Nephron (organoid): ENCODE data around the gene CRPPA.
A peak's percentile ranks its signal among the peaks of the same experiment; 100 is the strongest.

Source experiments
- H3K27ac Mint-ChIP-seq, 3 experiments: 2 replicates each; pipeline ENCODE4 v1.8.0; 2020; ENCODE audit warnings: mixed read lengths in 3 of 3, mild to moderate bottlenecking in 2 of 3, moderate library complexity in 1 of 3
- H3K27me3 Mint-ChIP-seq: 2 replicates; pipeline ENCODE4 v1.8.0; 2021; ENCODE audit warnings: low read depth, mild to moderate bottlenecking, moderate library complexity, mixed read lengths
- H3K36me3 Mint-ChIP-seq: 2 replicates; pipeline ENCODE4 v1.8.0; 2020; ENCODE audit warnings: low read depth, mixed read lengths
- H3K4me1 Mint-ChIP-seq: 2 replicates; pipeline ENCODE4 v1.8.0; 2020; ENCODE audit warnings: mixed read lengths
- H3K4me3 Mint-ChIP-seq, 3 experiments: 2 replicates each; pipeline ENCODE4 v1.8.0; 2020; ENCODE audit warnings: mild to moderate bottlenecking in 3 of 3, mixed read lengths in 3 of 3, moderate library complexity in 2 of 3
- H3K9me3 Mint-ChIP-seq: 2 replicates; pipeline ENCODE4 v1.8.0; 2020; ENCODE audit warnings: mixed read lengths
- TF ChIP-seq, protein P1 (sequence below), 3 experiments: fragments of 200-600 bp; sonication (generic); IDR thresholded peaks; one replicate each; pipeline ENCODE4 v1.5.0; 2021; ENCODE audit warnings: antibody characterized with exemption in 3 of 3; ENCODE audit not compliant: unreplicated experiment in 3 of 3

Gene CRPPA

DNA sequence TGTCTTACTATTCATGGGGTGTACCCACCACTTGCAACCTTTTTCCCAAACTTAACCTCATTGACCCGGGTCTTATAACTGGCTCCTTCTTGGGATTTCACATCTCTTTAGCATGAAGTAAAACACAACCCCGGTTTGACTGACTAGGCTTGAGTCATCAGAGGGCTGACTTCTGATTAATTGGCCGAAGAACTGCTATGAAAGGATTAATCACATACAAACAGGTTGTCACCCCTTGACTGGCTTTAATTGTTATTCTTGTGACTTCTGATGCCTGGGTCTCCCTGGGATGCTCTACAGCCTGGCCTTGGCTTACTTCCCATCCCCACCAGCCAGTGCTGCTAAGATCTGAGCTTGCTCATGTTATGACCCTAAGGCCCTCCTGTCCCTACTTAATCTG lies 8.8 kb upstream of the CRPPA start:
- H3K27me3 Mint-ChIP-seq: peaks cover 4% of the 10 kb centered on the region
- H3K36me3 Mint-ChIP-seq: no peaks in the 10 kb centered on the region
- TF ChIP-seq, protein P1, sequence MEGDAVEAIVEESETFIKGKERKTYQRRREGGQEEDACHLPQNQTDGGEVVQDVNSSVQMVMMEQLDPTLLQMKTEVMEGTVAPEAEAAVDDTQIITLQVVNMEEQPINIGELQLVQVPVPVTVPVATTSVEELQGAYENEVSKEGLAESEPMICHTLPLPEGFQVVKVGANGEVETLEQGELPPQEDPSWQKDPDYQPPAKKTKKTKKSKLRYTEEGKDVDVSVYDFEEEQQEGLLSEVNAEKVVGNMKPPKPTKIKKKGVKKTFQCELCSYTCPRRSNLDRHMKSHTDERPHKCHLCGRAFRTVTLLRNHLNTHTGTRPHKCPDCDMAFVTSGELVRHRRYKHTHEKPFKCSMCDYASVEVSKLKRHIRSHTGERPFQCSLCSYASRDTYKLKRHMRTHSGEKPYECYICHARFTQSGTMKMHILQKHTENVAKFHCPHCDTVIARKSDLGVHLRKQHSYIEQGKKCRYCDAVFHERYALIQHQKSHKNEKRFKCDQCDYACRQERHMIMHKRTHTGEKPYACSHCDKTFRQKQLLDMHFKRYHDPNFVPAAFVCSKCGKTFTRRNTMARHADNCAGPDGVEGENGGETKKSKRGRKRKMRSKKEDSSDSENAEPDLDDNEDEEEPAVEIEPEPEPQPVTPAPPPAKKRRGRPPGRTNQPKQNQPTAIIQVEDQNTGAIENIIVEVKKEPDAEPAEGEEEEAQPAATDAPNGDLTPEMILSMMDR (IDR thresholded peaks at IDR 0.05; ENCODE audit: unreplicated experiment in 3 of 3): no peak
- H3K4me3 Mint-ChIP-seq: no peak overlapping the region
- no peak overlapping the region for H3K27ac Mint-ChIP-seq
- H3K9me3 Mint-ChIP-seq: no peaks in the 10 kb centered on the region
- H3K4me1 Mint-ChIP-seq: no peaks in the 10 kb centered on the region

DNA sequence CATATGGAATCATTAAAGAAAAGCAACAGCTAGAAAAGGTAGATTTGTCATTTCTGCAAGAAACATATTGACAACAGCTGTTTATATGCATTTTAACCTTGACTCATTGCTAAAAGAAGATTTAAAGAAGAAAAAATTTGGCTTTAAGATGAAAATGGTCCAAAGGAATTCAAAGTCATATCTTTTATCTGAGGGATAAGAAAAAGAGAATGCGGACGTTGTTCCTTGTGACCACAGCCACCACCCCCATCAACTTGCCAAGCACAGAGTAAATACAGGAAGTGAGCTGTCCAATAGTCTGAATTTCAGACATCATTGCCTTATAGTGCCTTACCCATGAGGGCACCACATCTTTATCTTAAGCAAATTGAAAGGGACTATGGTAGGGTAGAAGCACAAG lies 7.3 kb upstream of the CRPPA start:
- no peaks in the 10 kb centered on the region for H3K4me1 Mint-ChIP-seq
- TF ChIP-seq, protein P1 (IDR thresholded peaks at IDR 0.05; ENCODE audit: unreplicated experiment in 3 of 3): no peak
- H3K36me3 Mint-ChIP-seq: no peaks in the 10 kb centered on the region
- no peak overlapping the region for H3K4me3 Mint-ChIP-seq
- peaks cover 4% of the 10 kb centered on the region for H3K27me3 Mint-ChIP-seq
- H3K27ac Mint-ChIP-seq: no peak overlapping the region
- no peaks in the 10 kb centered on the region for H3K9me3 Mint-ChIP-seq

DNA sequence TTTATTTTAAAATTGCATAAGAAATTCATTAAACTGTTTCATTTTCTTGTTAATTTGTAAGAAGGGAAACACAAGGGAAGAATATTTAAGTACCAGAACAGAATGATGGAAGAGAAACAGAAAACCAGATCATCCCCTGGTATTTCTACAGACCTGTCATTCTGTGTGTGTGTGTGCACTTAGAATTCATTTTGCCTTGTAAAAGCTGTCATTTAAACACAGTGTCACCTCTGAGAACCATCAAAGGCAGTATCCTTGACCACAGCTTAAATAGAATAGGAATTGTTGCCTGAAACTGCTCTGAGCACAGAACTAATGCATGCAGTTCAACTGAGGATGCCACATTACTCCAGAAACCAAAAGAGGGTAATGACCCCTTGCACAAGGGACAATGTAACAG lies 6.8 kb upstream of the CRPPA start:
- TF ChIP-seq, protein P1 (IDR thresholded peaks at IDR 0.05; ENCODE audit: unreplicated experiment in 3 of 3): no peak
- peaks cover 4% of the 10 kb centered on the region for H3K27me3 Mint-ChIP-seq
- no peaks in the 10 kb centered on the region for H3K9me3 Mint-ChIP-seq
- no peak overlapping the region for H3K4me3 Mint-ChIP-seq
- peaks cover under 1% of the 10 kb centered on the region for H3K4me1 Mint-ChIP-seq
- H3K36me3 Mint-ChIP-seq: no peaks in the 10 kb centered on the region
- no peak overlapping the region for H3K27ac Mint-ChIP-seq

DNA sequence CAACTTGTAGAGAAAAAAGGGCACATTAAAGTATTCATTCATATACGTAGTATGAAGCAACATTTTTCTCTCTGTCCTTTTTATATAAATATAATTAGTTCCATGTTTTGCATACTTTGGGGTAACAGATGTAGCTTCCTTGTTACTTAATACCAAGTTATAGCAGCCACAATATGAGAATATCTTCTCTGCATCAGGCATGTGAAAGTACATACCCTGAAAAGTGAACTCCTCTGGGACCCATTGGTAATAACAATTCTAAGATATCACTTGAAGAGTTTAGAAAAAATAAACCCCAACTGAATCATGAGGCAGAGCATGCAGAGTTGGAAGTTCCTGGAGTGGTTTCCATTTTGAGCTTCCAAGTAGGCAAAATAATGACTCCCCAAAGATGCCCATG lies 2.4 kb upstream of the CRPPA start:
- peaks cover 4% of the 10 kb centered on the region for H3K27me3 Mint-ChIP-seq
- no peaks in the 10 kb centered on the region for H3K9me3 Mint-ChIP-seq
- no peaks in the 10 kb centered on the region for H3K36me3 Mint-ChIP-seq
- H3K27ac Mint-ChIP-seq: no peak overlapping the region
- TF ChIP-seq, protein P1 (IDR thresholded peaks at IDR 0.05; ENCODE audit: unreplicated experiment in 3 of 3): no peak
- no peak overlapping the region for H3K4me3 Mint-ChIP-seq
- H3K4me1 Mint-ChIP-seq: peaks cover 31% of the 10 kb centered on the region

DNA sequence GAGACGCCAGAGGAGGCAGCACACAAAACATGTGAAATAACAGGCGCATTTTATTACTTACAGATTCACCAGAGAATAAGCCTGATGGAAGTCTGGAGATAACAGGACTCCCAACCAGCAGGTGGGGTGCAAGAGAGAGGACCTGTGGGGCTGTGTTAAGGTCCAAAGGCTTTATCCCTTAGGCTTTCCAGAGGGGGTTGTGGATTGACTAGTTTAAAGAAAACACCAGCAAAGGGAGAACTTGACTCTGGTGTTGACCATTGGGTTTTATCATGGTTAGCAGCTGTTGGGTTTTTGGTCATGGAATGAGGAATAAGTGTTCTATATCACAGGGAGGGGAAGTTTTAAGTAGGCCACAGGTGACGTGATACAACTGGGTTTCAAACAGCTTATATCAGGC lies 1.6 kb upstream of the CRPPA start:
- H3K27ac Mint-ChIP-seq: peak overlapping the region; percentile 98 to 99 (median 98)
- no peaks in the 10 kb centered on the region for H3K36me3 Mint-ChIP-seq
- peaks cover 4% of the 10 kb centered on the region for H3K27me3 Mint-ChIP-seq
- H3K4me1 Mint-ChIP-seq: peaks cover 38% of the 10 kb centered on the region
- no peaks in the 10 kb centered on the region for H3K9me3 Mint-ChIP-seq
- H3K4me3 Mint-ChIP-seq: peak overlapping the region; percentile 55 to 73 (median 62)
- TF ChIP-seq, protein P1 (IDR thresholded peaks at IDR 0.05; ENCODE audit: unreplicated experiment in 3 of 3): no peak

DNA sequence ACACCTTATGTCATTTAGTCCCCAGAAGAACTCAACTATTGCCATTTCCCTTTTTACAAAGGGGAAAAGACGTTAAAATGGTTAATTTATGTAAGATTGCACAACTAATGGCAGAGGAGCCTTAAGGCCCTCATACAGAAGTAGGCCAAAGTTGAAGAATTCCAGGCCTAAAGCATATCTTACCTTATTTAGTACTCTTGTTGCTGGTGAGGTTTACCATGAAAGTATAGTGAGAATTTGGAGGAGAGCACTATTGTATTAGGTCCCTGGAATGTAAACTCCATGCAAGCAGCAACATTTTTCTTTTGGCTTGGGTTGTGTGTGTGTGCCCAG lies 731 bp upstream of the CRPPA start:
- TF ChIP-seq, protein P1 (IDR thresholded peaks at IDR 0.05; ENCODE audit: unreplicated experiment in 3 of 3): no peak
- Mint-ChIP-seq H3K4me1 (peaks cover 38% of the 10 kb centered on the region), H3K27ac (peak overlapping the region; percentile 98 to 99 (median 98)), H3K9me3 (no peaks in the 10 kb centered on the region), H3K4me3 (peak overlapping the region; percentile 76 to 85 (median 82)), H3K36me3 (no peaks in the 10 kb centered on the region), H3K27me3 (peaks cover 4% of the 10 kb centered on the region)
